Peyer's patch (tissue), 4 donors: Measurements from ENCODE around the gene MMD2. TPM values are rescaled to one million over a fixed set of nuclear protein-coding genes. Genes with fewer than 3 reads are reported as not detected.
"Not testable (repeated sequence)": the region's sequence is repeated elsewhere in the genome, so short reads cannot be mapped to it uniquely, and the experiment has no call there.

ENCODE experiments used
- DNase-seq, 3 donors: peaks; one replicate each; pipeline ENCODE4 v3.0.0-alpha.2; 2017 to 2019
- H3K27ac ChIP-seq, 4 donors: fragments of 200-600 bp; sonication (generic); one replicate each; pipeline ENCODE4 v1.5.1; 2016 to 2019
- H3K27me3 ChIP-seq, 2 donors: fragments of 200-600 bp; sonication (generic); one replicate each; pipeline ENCODE4 v1.5.1; 2019
- H3K36me3 ChIP-seq, 3 donors: fragments of 200-600 bp; sonication (generic); one replicate each; pipeline ENCODE4 v1.5.1; 2016 to 2019
- H3K4me1 ChIP-seq, 4 donors: fragments of 200-600 bp; sonication (generic); one replicate each; pipeline ENCODE4 v1.5.1; 2016 to 2019
- H3K4me3 ChIP-seq, 4 donors: fragments of 200-600 bp; sonication (generic); 1 replicate in 3 of 4; 2 replicates in 1 of 4; pipeline ENCODE4 v1.5.1; 2016 to 2019; ENCODE audit warnings: mild to moderate bottlenecking in 1 of 4
- H3K9me3 ChIP-seq, 4 donors: fragments of 200-600 bp; sonication (generic); one replicate each; pipeline ENCODE4 v1.5.1; 2016 to 2019; ENCODE audit warnings: mild to moderate bottlenecking in 1 of 4
- POLR2A ChIP-seq, 2 donors: fragments of 450-650 bp; IDR thresholded peaks; one replicate each; pipeline ENCODE4 v1.5.1; 2017; ENCODE audit warnings: antibody characterized with exemption in 2 of 2, mild to moderate bottlenecking in 2 of 2, moderate library complexity in 2 of 2
- total RNA-seq, 4 donors: library from RNA; depleted of rRNA; stranded (reverse); fragments of >200 nt; gene quantifications; one replicate each; pipeline ENCODE4 v1.1.0, GENCODE V29; 2016
- TF ChIP-seq, protein P1 (sequence below), 6 experiments: fragments of 450-650 bp in 4 of 6; fragments of 200-600 bp in 2 of 6; sonication (generic) in 1 of 6; IDR thresholded peaks; one replicate each; pipeline ENCODE4 v1.5.1; 2017 to 2019; ENCODE audit warnings: antibody characterized with exemption in 6 of 6, mild to moderate bottlenecking in 3 of 6, moderate library complexity in 1 of 6

Gene MMD2
- total RNA-seq, 4 donors from 2014 or later, result not detected

DNA sequence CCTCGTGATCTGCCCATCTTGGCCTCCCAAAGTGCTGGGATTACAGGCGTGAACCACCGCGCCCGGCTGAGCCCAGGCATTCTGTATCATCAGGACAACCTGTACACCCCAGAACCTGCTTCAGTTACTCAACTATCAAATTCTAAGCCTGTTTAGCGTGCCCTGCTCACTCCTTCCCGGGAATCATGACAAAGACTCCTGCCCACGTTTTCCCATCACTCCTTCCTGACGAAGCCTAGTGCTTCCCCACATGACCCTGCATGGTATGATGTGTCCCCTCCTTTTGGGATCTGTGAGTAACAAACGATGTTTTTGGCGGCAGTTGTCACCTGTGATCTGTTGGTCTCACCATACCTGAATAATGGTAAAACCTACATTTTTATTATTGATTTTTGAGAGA is 63.2 kb downstream of the MMD2 start:
- H3K4me1 ChIP-seq, result no peaks in the 10 kb centered on the region
- DNase-seq, result no peak
- H3K9me3 ChIP-seq, result no peaks in the 10 kb centered on the region
- H3K27me3 ChIP-seq, result no peaks in the 10 kb centered on the region
- H3K36me3 ChIP-seq, result no peaks in the 10 kb centered on the region
- no peak overlapping the region for H3K4me3 ChIP-seq
- H3K27ac ChIP-seq, result no peak overlapping the region
- no peak for TF ChIP-seq POLR2A (IDR thresholded peaks at IDR 0.05)
- TF ChIP-seq, protein P1, sequence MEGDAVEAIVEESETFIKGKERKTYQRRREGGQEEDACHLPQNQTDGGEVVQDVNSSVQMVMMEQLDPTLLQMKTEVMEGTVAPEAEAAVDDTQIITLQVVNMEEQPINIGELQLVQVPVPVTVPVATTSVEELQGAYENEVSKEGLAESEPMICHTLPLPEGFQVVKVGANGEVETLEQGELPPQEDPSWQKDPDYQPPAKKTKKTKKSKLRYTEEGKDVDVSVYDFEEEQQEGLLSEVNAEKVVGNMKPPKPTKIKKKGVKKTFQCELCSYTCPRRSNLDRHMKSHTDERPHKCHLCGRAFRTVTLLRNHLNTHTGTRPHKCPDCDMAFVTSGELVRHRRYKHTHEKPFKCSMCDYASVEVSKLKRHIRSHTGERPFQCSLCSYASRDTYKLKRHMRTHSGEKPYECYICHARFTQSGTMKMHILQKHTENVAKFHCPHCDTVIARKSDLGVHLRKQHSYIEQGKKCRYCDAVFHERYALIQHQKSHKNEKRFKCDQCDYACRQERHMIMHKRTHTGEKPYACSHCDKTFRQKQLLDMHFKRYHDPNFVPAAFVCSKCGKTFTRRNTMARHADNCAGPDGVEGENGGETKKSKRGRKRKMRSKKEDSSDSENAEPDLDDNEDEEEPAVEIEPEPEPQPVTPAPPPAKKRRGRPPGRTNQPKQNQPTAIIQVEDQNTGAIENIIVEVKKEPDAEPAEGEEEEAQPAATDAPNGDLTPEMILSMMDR (IDR thresholded peaks at IDR 0.05), result no peak

DNA sequence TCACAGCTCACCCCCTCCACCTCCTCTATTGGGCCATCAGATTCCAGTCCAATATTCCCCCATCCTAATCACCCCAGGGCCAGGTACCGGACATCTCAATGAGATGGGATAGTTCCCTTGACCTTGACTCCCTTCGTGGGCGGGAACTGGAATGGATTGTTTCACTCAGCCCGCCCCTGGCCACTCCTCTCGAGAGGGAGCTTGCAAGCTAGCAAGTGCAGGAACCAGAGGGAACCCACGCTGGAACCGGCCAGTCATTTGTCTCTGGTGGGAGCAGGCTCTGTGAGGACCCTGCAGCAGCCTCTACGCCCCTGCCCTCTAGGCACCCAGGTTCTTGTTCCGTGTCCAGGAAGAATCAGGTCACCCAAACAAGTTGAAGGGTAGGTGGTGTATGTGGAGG is 64.5 kb downstream of the MMD2 start:
- DNase-seq, result no peak
- no peak for TF ChIP-seq POLR2A (IDR thresholded peaks at IDR 0.05)
- no peaks in the 10 kb centered on the region for H3K9me3 ChIP-seq
- no peaks in the 10 kb centered on the region for H3K27me3 ChIP-seq
- no peak overlapping the region for H3K4me3 ChIP-seq
- H3K27ac ChIP-seq, result no peak overlapping the region
- no peaks in the 10 kb centered on the region for H3K36me3 ChIP-seq
- no peaks in the 10 kb centered on the region for H3K4me1 ChIP-seq

DNA sequence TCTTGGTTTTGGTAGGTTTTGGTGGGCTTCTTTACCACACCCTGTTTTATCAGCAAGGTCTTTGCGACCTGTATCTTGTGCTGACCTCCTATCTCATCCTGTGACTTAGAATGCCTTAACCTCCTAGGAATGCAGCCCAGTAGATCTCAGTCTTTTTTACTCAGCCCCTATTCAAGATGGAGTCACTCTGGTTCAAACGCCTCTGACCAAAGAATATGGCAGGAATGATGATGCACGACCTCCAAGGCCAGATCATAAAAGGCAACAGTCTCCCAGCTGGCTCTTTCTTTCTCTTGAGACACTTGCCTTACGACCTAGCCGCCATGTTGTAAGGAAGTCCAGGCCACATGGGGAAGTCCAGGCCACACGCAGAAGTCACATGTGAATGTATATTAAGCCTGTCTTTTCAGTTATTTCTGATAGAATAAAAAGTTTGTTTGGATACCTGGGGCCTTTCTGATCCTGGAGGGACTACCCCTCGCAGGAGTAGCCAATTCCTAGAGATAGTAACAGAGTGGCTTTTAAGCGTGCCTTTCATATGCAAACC is 65.0 kb downstream of the MMD2 start:
- TF ChIP-seq POLR2A (IDR thresholded peaks at IDR 0.05), result no peak
- TF ChIP-seq, protein P1 (IDR thresholded peaks at IDR 0.05), result no peak
- no peak for DNase-seq
- H3K27ac ChIP-seq, result no peak overlapping the region
- no peak overlapping the region for H3K4me3 ChIP-seq
- H3K36me3 ChIP-seq, result no peaks in the 10 kb centered on the region
- H3K9me3 ChIP-seq, result no peaks in the 10 kb centered on the region
- H3K4me1 ChIP-seq, result no peaks in the 10 kb centered on the region
- no peaks in the 10 kb centered on the region for H3K27me3 ChIP-seq

DNA sequence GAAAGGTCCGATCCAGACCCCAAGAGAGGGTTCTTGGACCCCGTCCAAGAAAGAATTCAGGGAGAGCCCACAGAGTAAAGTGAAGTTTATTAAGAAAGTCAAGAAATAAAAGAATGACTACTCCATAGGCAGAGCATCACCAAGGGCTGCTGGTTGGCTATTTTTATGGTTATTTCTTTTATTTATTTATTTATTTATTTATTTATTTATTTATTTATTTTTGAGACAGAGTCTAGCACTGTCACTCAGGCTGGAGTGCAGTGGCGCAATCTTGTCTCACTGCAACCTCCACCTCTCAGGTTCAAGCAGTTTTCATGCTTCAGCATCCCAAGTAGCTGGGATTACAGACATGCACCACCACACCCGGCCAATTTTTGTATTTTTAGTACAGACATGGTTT is 65.8 kb downstream of the MMD2 start:
- not testable (repeated sequence) for H3K27ac ChIP-seq, H3K36me3 ChIP-seq, H3K27me3 ChIP-seq, H3K9me3 ChIP-seq, H3K4me3 ChIP-seq, H3K4me1 ChIP-seq, DNase-seq

DNA sequence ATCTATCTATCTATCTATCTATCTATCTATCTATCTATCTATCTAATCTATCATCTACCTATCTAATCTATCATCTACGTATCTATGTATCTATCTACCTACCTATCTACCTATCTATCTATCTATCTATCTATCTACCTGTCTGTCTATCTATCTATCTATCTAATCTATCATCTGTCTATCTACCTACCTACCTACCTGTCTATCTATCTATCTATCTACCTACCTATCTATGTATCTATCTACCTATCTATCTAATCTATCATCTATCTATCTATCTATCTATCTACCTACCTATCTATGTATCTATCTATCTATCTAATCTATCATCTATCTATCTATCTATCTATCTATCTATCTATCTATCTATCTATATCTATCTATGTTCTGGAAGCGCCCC is 67.5 kb downstream of the MMD2 start:
- not testable (repeated sequence) for H3K4me3 ChIP-seq, H3K27ac ChIP-seq, H3K27me3 ChIP-seq, DNase-seq, H3K9me3 ChIP-seq, H3K4me1 ChIP-seq, H3K36me3 ChIP-seq

DNA sequence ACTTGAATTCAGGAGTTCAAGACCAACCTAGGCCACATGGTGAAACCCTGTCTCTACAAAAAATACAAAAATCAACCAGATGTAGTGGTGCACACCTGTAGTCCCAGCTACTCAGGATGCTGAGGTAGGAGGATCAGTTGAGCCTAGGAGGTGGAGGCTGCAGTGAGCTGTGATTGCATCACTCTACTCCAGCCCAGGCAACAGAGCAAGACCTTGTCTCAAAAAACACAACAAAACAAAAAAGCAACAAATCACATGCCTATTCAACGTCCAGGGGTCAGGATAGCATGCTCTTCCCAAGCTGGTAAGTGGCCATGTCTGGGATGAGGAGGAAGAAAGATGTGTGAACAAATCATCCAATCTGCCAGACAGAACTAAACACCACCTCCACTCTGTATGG is 69.3 kb downstream of the MMD2 start:
- H3K4me1 ChIP-seq, result no peaks in the 10 kb centered on the region
- H3K27ac ChIP-seq, result no peak overlapping the region
- no peaks in the 10 kb centered on the region for H3K9me3 ChIP-seq
- no peaks in the 10 kb centered on the region for H3K27me3 ChIP-seq
- H3K4me3 ChIP-seq, result no peak overlapping the region
- no peak for TF ChIP-seq POLR2A (IDR thresholded peaks at IDR 0.05)
- TF ChIP-seq, protein P1 (IDR thresholded peaks at IDR 0.05), result no peak
- DNase-seq, result no peak
- H3K36me3 ChIP-seq, result no peaks in the 10 kb centered on the region

DNA sequence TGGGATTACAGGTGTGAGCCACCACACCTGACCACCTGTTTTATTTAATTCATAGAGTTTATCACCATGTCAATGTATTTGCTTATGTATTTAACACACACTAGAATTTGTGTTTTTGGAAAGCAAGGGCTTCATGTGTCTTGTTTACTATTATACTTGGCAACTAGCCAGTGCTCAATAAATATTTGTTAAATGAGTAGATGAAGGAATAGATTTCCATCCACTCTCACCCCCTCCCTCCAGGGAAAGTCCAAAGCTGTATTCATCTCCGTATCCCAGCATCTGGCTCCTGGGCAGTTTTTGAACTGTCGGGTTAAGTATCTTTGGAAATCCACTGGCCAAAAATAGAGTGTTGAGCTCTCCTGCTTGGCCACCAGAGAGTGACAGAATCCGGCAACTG is 70.8 kb downstream of the MMD2 start:
- H3K27ac ChIP-seq, result no peak overlapping the region
- H3K4me3 ChIP-seq, result no peak overlapping the region
- peaks cover 0 to 2% of the 10 kb centered on the region in 2 donors for H3K27me3 ChIP-seq
- TF ChIP-seq POLR2A (IDR thresholded peaks at IDR 0.05), result no peak
- TF ChIP-seq, protein P1 (IDR thresholded peaks at IDR 0.05), result no peak
- no peaks in the 10 kb centered on the region for H3K36me3 ChIP-seq
- no peak for DNase-seq
- no peaks in the 10 kb centered on the region for H3K9me3 ChIP-seq
- peaks cover 0 to 6% (median 2%) of the 10 kb centered on the region in 4 donors for H3K4me1 ChIP-seq
